Gastrocnemius medialis (tissue), 4 donors: ENCODE data around the gene CHRNA4. TPM values are rescaled to one million over a fixed set of nuclear protein-coding genes. Genes with fewer than 3 reads are reported as not detected.

Experiments
- ATAC-seq, 2 donors: fragments of 150-250 bp; one replicate each; pipeline ENCODE4 v1.9.1; 2016
- DNase-seq, 2 donors: peaks; one replicate each; pipeline ENCODE4 v3.0.0-alpha.2; 2019
- H3K27ac ChIP-seq, 4 donors: fragments of 200-600 bp; sonication (generic); 1 replicate in 1 of 4; 2 replicates in 3 of 4; pipeline ENCODE4 v1.5.1; 2016 to 2018; ENCODE audit warnings: mild to moderate bottlenecking in 2 of 4, moderate library complexity in 1 of 4
- H3K27me3 ChIP-seq, 3 donors: fragments of 200-600 bp; sonication (generic) in 2 of 3; 1 replicate in 1 of 3; 2 replicates in 2 of 3; pipeline versions ENCODE4 v1.5.1 to v1.6.0; 2016 to 2019; ENCODE audit warnings: mild to moderate bottlenecking in 1 of 3, moderate library complexity in 1 of 3
- H3K36me3 ChIP-seq, 2 donors: fragments of 200-600 bp; sonication (generic) in 1 of 2; one replicate each; pipeline ENCODE4 v1.5.1; 2017 to 2018
- H3K4me1 ChIP-seq, 2 donors: fragments of 200-600 bp; sonication (generic) in 1 of 2; one replicate each; pipeline ENCODE4 v1.5.1; 2016 to 2017; ENCODE audit warnings: mild to moderate bottlenecking in 2 of 2
- H3K4me3 ChIP-seq, 4 donors: fragments of 200-600 bp; sonication (generic) in 3 of 4; 1 replicate in 1 of 4; 2 replicates in 3 of 4; pipeline ENCODE4 v1.5.1; 2016 to 2019; ENCODE audit warnings: mild to moderate bottlenecking in 2 of 4
- H3K9me3 ChIP-seq, 3 donors: fragments of 200-600 bp; sonication (generic) in 2 of 3; 1 replicate in 1 of 3; 2 replicates in 2 of 3; pipeline ENCODE4 v1.5.1; 2016 to 2019
- POLR2A ChIP-seq, 2 donors: fragments of 450-650 bp; IDR thresholded peaks; one replicate each; pipeline ENCODE4 v1.6.1; 2017; ENCODE audit warnings: antibody characterized with exemption in 2 of 2, mild to moderate bottlenecking in 2 of 2, moderate library complexity in 2 of 2
- in situ Hi-C, 4 donors: fragments of 200-750 bp; cut with MboI; loops; one replicate each; pipeline versions ENCODE4 v1.15.0 to v1.8.0; 2017; ENCODE audit warnings: low sequenced_read_pairs in 4 of 4
- intact Hi-C: fragments of 100-400 bp; cut with DNase I; formaldehyde crosslinking; loops from one replicate; pipeline ENCODE4 v1.15.1; 2023; ENCODE audit warnings: low total_unique reads
- total RNA-seq, 4 donors: library from RNA; depleted of rRNA; stranded (reverse); fragments of >200 nt; gene quantifications; one replicate each; pipeline versions ENCODE4 v1.1.0 to v1.2.3, GENCODE V29; 2016
- TF ChIP-seq, protein P1 (sequence below), 5 experiments: fragments of 450-650 bp in 3 of 5; fragments of 200-600 bp in 2 of 5; sonication (generic) in 2 of 5; IDR thresholded peaks in 4 of 5; conservative IDR thresholded peaks in 1 of 5; 1 replicate in 4 of 5; 2 replicates in 1 of 5; pipeline ENCODE4 v1.5.1; 2016 to 2019; ENCODE audit warnings: antibody characterized with exemption in 5 of 5, mild to moderate bottlenecking in 3 of 5, moderate library complexity in 3 of 5

Gene CHRNA4
- total RNA-seq, 4 donors from 2014 or later = not detected

DNA sequence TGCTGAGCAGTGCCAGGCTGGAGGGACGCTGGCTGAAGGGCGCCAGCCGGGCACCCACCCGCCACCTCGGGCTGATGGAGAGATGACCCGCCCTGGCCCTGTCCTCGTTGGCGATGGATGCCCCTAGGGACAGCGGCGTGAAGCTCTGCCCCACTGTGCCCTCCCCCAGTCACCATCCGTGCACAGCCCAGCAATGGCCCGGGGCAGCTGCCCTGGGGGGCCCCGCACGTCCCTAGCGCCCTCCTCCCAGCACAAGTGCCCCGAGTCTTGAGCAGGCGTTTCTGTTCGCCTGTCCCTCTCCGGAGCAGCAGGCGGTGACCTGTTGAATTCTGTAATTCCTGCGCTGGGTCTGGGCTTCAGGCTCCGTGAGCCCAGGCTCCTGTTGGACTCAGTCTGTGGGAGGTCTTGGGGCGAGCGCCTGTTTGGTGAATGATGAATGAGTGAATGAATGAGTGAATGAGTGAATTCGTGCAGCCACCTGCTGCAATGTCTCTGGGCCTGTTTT, 36.8 kb upstream of the CHRNA4 start:
- in situ Hi-C loops = no loop called here
- no peaks in the 10 kb centered on the region for H3K4me1 ChIP-seq

DNA sequence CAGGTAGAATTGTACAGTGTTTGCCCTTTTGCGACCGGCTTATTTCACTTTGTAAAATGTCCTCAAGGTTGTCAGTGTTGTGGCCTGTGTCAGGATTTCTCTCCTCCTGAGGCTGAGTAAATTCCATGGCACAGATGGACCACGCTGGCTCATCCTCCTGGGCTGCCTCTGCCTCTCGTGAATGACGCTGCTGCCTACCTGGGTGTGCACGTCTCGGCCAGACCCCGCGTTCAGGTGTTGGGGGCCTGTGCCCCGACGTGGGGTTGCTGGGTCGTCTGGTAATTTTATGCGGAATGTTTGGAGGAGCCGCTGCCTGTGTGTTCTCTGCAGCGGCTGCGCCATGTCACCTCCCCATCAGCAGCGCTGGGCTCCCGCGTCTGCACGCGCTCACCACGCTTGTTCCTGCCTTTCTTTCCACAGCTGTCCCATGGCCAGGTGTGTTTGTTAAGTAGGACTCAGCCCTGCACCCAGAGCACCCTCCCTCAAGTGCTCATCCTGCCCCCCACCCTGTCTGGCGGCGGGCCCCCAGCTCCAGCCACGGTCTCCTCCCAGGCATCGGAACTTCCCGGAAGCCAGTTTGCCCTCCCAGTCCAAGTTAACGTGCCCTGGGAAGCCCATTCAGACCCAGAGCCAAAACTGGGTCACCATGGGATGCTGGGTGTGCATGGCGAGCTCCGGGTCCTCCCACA, 36.1 kb upstream of the CHRNA4 start:
- ATAC-seq (no peak), DNase-seq (no peak)
- Histone ChIP-seq H3K4me1 (no peaks in the 10 kb centered on the region), H3K27me3 (peaks cover 5 to 19% (median 8%) of the 10 kb centered on the region in 3 donors), H3K27ac (no peak overlapping the region), H3K9me3 (no peaks in the 10 kb centered on the region), H3K36me3 (no peaks in the 10 kb centered on the region), H3K4me3 (no peak overlapping the region)
- intact Hi-C loops (no loop called here), in situ Hi-C loops (no loop called here)
- no peak for TF ChIP-seq POLR2A (IDR thresholded peaks at IDR 0.05)
- TF ChIP-seq, protein P1, sequence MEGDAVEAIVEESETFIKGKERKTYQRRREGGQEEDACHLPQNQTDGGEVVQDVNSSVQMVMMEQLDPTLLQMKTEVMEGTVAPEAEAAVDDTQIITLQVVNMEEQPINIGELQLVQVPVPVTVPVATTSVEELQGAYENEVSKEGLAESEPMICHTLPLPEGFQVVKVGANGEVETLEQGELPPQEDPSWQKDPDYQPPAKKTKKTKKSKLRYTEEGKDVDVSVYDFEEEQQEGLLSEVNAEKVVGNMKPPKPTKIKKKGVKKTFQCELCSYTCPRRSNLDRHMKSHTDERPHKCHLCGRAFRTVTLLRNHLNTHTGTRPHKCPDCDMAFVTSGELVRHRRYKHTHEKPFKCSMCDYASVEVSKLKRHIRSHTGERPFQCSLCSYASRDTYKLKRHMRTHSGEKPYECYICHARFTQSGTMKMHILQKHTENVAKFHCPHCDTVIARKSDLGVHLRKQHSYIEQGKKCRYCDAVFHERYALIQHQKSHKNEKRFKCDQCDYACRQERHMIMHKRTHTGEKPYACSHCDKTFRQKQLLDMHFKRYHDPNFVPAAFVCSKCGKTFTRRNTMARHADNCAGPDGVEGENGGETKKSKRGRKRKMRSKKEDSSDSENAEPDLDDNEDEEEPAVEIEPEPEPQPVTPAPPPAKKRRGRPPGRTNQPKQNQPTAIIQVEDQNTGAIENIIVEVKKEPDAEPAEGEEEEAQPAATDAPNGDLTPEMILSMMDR (IDR thresholded peaks at IDR 0.05 in 4 of 5, conservative IDR thresholded peaks at IDR 0.05 in 1 of 5) = no peak

More for the DNA sequence above, 36.8 kb upstream of the CHRNA4 start:
- no peak for TF ChIP-seq POLR2A (IDR thresholded peaks at IDR 0.05)
- TF ChIP-seq, protein P1 (IDR thresholded peaks at IDR 0.05 in 4 of 5, conservative IDR thresholded peaks at IDR 0.05 in 1 of 5) = no peak
- Histone ChIP-seq H3K36me3 (no peaks in the 10 kb centered on the region), H3K27me3 (peaks cover 8 to 22% (median 9%) of the 10 kb centered on the region in 3 donors), H3K9me3 (no peaks in the 10 kb centered on the region), H3K27ac (no peak overlapping the region), H3K4me3 (no peak overlapping the region)
- ATAC-seq (no peak), DNase-seq (no peak)
- intact Hi-C loops = no loop called here

DNA sequence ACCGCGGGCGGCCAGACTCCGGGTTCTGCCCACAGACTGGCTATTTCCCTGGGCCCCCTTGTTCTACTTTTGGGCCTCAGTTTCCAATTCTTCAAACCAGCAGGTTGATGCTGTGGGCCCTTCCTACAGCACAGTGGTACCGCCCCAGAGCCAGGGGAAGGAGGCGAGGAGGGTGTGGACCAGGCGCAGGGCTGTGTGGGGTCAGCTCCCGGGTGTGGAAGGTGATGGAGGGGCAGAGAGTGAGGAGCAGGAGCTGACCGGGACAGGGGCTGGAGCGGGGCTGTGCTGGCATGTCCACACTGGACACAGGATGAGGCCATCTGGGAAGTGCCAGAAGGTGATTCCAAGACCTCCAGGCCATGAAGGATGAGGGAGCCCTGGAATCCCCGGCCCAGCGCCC, 35.2 kb upstream of the CHRNA4 start:
- no peak overlapping the region for H3K4me3 ChIP-seq
- no peak for DNase-seq
- H3K36me3 ChIP-seq = no peaks in the 10 kb centered on the region
- H3K27me3 ChIP-seq = peaks cover 5 to 26% (median 8%) of the 10 kb centered on the region in 3 donors
- no peaks in the 10 kb centered on the region for H3K9me3 ChIP-seq
- intact Hi-C loops = no loop called here
- no peaks in the 10 kb centered on the region for H3K4me1 ChIP-seq
- no peak for ATAC-seq
- in situ Hi-C loops = no loop called here
- H3K27ac ChIP-seq = no peak overlapping the region
- TF ChIP-seq, protein P1 (IDR thresholded peaks at IDR 0.05 in 4 of 5, conservative IDR thresholded peaks at IDR 0.05 in 1 of 5) = no peak
- no peak for TF ChIP-seq POLR2A (IDR thresholded peaks at IDR 0.05)

DNA sequence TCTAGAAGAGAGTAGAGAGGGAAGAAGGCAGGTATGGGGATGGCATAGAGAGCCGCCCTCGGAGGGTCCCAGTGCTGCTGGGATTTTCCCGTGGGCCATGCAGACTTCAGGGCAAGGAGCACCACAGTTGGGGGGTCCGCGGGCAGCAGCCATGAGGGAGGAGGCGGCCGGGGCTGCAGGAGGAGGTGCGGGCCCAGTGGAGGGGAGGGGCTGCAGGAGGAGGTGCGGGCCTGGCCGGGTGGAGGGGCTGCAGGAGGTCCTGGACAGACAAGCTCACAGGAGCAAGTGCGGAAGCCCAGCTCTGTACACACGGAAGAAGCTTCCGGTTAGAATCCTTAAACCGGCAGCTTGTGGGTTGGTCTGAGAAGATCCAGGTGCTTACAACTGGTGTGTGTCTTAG, 34.6 kb upstream of the CHRNA4 start:
- intact Hi-C loops (no loop called here), in situ Hi-C loops (no loop called here)
- DNase-seq (no peak), ATAC-seq (no peak)
- Histone ChIP-seq H3K9me3 (no peaks in the 10 kb centered on the region), H3K27ac (no peak overlapping the region), H3K27me3 (peaks cover 5 to 27% (median 8%) of the 10 kb centered on the region in 3 donors), H3K36me3 (no peaks in the 10 kb centered on the region), H3K4me1 (no peaks in the 10 kb centered on the region), H3K4me3 (no peak overlapping the region)
- TF ChIP-seq, protein P1 (IDR thresholded peaks at IDR 0.05 in 4 of 5, conservative IDR thresholded peaks at IDR 0.05 in 1 of 5) = no peak
- TF ChIP-seq POLR2A (IDR thresholded peaks at IDR 0.05) = no peak
